ENCODE data around the gene EIF5A2.
"Not testable (repeated sequence)": the region's sequence is repeated elsewhere in the genome, so short reads cannot be mapped to it uniquely, and the experiment has no call there.

Gene EIF5A2

DNA sequence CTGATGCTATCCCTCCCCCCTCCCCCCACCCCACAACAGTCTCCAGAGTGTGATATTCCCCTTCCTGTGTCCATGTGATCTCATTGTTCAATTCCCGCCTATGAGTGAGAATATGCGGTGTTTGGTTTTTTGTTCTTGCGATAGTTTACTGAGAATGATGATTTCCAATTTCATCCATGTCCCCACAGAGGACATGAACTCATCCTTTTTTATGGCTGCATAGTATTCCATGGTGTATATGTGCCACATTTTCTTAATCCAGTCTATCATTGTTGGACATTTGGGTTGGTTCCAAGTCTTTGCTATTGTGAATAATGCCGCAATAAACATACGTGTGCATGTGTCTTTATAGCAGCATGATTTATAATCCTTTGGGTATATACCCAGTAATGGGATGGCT is 29.7 kb downstream of the EIF5A2 start:
- not testable (repeated sequence) for H4K91ac ChIP-seq (ENCODE audit: low read length); H2AK5ac ChIP-seq (ENCODE audit: low read length, severe bottlenecking); H2BK120ac ChIP-seq (ENCODE audit: low read depth, low read length); H2BK5ac ChIP-seq (ENCODE audit: low read depth, low read length, poor library complexity, severe bottlenecking); H3K4me2 ChIP-seq (ENCODE audit: low read length, poor library complexity, severe bottlenecking); H3K9me3 ChIP-seq (ENCODE audit: control insufficient read depth, low read length); H3K36me3 ChIP-seq (ENCODE audit: control insufficient read depth in 1 of 2, insufficient read depth in 2 of 2, low read depth in 1 of 2, low read length in 2 of 2); H3K23ac ChIP-seq (ENCODE audit: low read length in 2 of 2); H3K79me1 ChIP-seq (replicated peaks; ENCODE audit: low read length, poor library complexity, severe bottlenecking); H2BK12ac ChIP-seq (ENCODE audit: low read length in 2 of 2); H3K4ac ChIP-seq (ENCODE audit: low read depth in 1 of 2, low read length in 2 of 2); H4K8ac ChIP-seq (ENCODE audit: low read length); H3K27ac ChIP-seq (ENCODE audit: low read length, poor library complexity, severe bottlenecking); H3K27me3 ChIP-seq (ENCODE audit: control insufficient read depth in 1 of 2, insufficient read depth in 1 of 2, low read length in 2 of 2); H2AFZ ChIP-seq (ENCODE audit: low read depth, low read length); DNase-seq; H3K9ac ChIP-seq (ENCODE audit: low read length); H3K4me3 ChIP-seq (ENCODE audit: insufficient read depth in 1 of 2, low read depth in 1 of 2, low read length in 2 of 2); H3K4me1 ChIP-seq (ENCODE audit: control insufficient read depth, insufficient read depth, low read depth, low read length); H2BK15ac ChIP-seq (ENCODE audit: low read depth, poor library complexity, severe bottlenecking); H3K18ac ChIP-seq (ENCODE audit: low read depth in 1 of 2, low read length in 2 of 2); H3K14ac ChIP-seq (ENCODE audit: low read length in 2 of 2)
- no CpG with 5 or more reads among the region's 5 CpGs for WGBS

GRCh38 chr3:170877311-170877710 is 31.1 kb downstream of the EIF5A2 start:
- H3K18ac ChIP-seq (ENCODE audit: low read depth in 1 of 2, low read length in 2 of 2); H4K8ac ChIP-seq (ENCODE audit: low read length); H3K4me3 ChIP-seq (ENCODE audit: insufficient read depth in 1 of 2, low read depth in 1 of 2, low read length in 2 of 2); H3K23ac ChIP-seq (ENCODE audit: low read length in 2 of 2); H2BK15ac ChIP-seq (ENCODE audit: low read depth, poor library complexity, severe bottlenecking); H3K4ac ChIP-seq (ENCODE audit: low read depth in 1 of 2, low read length in 2 of 2); H2BK120ac ChIP-seq (ENCODE audit: low read depth, low read length); H2AFZ ChIP-seq (ENCODE audit: low read depth, low read length); H3K9me3 ChIP-seq (ENCODE audit: control insufficient read depth, low read length); H4K91ac ChIP-seq (ENCODE audit: low read length); H3K27ac ChIP-seq (ENCODE audit: low read length, poor library complexity, severe bottlenecking); DNase-seq; H2BK12ac ChIP-seq (ENCODE audit: low read length in 2 of 2); H3K36me3 ChIP-seq (ENCODE audit: control insufficient read depth in 1 of 2, insufficient read depth in 2 of 2, low read depth in 1 of 2, low read length in 2 of 2); H3K9ac ChIP-seq (ENCODE audit: low read length); H3K4me2 ChIP-seq (ENCODE audit: low read length, poor library complexity, severe bottlenecking); H3K27me3 ChIP-seq (ENCODE audit: control insufficient read depth in 1 of 2, insufficient read depth in 1 of 2, low read length in 2 of 2); H3K4me1 ChIP-seq (ENCODE audit: control insufficient read depth, insufficient read depth, low read depth, low read length); H3K14ac ChIP-seq (ENCODE audit: low read length in 2 of 2); H2AK5ac ChIP-seq (ENCODE audit: low read length, severe bottlenecking); H2BK5ac ChIP-seq (ENCODE audit: low read depth, low read length, poor library complexity, severe bottlenecking); H3K79me1 ChIP-seq (replicated peaks; ENCODE audit: low read length, poor library complexity, severe bottlenecking): not testable (repeated sequence)
- 96% methylated on average over 3 of the region's 6 CpGs for WGBS

DNA sequence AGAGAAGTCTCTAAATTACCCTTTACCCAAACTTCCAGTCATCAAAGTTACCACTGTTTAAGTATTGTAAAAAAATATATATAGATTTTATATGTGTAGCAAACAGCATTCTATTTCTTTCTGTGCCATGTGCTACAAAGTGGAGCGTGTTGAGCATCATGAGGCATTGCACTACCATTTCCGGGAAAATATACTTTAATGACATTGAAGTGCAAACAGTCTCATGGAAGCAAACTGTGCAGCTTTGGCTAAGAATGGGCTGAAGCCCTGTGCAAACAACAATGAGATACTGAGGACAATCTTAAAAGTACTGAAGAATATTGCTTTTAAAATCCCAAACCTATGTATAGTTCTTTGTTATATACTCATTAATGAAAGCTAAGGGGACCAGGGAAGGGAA is 31.9 kb downstream of the EIF5A2 start:
- peaks cover 5% of the 10 kb centered on the region for H3K9me3 ChIP-seq (ENCODE audit: control insufficient read depth, low read length)
- H3K4me3 ChIP-seq (ENCODE audit: insufficient read depth in 1 of 2, low read depth in 1 of 2, low read length in 2 of 2): no peak overlapping the region
- no peak overlapping the region for H2BK120ac ChIP-seq (ENCODE audit: low read depth, low read length)
- H3K14ac ChIP-seq (ENCODE audit: low read length in 2 of 2): no peak overlapping the region
- H3K79me1 ChIP-seq (replicated peaks; ENCODE audit: low read length, poor library complexity, severe bottlenecking): no peaks in the 10 kb centered on the region
- H4K8ac ChIP-seq (ENCODE audit: low read length): no peak overlapping the region
- no peak overlapping the region for H3K23ac ChIP-seq (ENCODE audit: low read length in 2 of 2)
- H4K91ac ChIP-seq (ENCODE audit: low read length): no peak overlapping the region
- no peak overlapping the region for H3K27ac ChIP-seq (ENCODE audit: low read length, poor library complexity, severe bottlenecking)
- no peaks in the 10 kb centered on the region for H3K4me1 ChIP-seq (ENCODE audit: control insufficient read depth, insufficient read depth, low read depth, low read length)
- H2AK5ac ChIP-seq (ENCODE audit: low read length, severe bottlenecking): no peak overlapping the region
- DNase-seq: no peak
- no peak overlapping the region for H2BK12ac ChIP-seq (ENCODE audit: low read length in 2 of 2)
- no peak overlapping the region for H2BK15ac ChIP-seq (ENCODE audit: low read depth, poor library complexity, severe bottlenecking)
- WGBS: 91% methylated on average over 2 of the region's 2 CpGs
- no peak overlapping the region for H3K4ac ChIP-seq (ENCODE audit: low read depth in 1 of 2, low read length in 2 of 2)
- no peak overlapping the region for H3K9ac ChIP-seq (ENCODE audit: low read length)
- no peak overlapping the region for H2AFZ ChIP-seq (ENCODE audit: low read depth, low read length)
- no peak overlapping the region for H3K18ac ChIP-seq (ENCODE audit: low read depth in 1 of 2, low read length in 2 of 2)
- no peaks in the 10 kb centered on the region for H3K36me3 ChIP-seq (ENCODE audit: control insufficient read depth in 1 of 2, insufficient read depth in 2 of 2, low read depth in 1 of 2, low read length in 2 of 2)
- H2BK5ac ChIP-seq (ENCODE audit: low read depth, low read length, poor library complexity, severe bottlenecking): no peak overlapping the region
- H3K27me3 ChIP-seq (ENCODE audit: control insufficient read depth in 1 of 2, insufficient read depth in 1 of 2, low read length in 2 of 2): no peaks in the 10 kb centered on the region
- no peak overlapping the region for H3K4me2 ChIP-seq (ENCODE audit: low read length, poor library complexity, severe bottlenecking)

DNA sequence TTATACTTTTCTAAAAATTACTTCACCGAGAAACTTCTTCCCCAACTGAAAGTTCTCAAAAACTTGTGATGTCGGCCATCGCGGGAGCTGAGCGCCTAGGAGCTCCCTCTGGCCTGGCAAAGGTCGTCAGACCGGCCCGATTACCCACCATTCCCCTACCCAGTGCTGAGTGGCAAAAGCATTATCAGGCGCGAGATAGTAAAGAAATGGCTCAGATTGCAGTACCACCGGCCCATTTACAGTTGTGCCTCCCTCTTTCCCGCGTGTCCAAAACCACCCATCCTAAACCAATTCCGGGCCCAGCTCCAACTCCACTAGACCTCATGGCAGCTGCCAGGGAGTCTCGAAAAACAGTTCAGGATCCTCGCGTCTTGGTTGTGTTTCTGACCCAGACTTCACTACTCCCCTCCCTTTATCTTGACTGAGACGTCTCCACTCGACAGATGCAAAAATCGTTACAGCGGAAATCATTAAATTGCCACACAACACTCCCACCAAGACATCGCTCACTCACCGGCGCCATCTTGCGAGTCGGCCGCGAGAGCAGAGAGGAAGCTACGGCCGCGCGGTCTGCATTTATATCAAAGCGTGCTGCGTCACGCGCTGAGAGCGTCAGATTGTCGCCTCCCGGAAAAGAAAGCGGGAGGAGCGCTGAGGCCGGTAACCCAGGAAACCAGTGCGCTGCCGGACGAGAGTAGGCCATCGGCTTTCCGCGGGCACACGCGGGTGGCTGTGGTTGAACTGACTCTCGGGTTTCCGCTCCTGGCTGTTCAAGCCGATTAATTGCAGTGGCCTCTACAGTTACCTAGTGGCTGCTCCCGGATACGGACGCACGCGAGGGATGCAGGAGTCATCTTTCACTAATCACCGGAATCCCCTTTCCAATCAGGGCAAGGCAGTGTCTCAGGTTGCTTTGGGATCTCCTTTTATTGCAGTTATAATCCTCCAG is 38.5 kb downstream of the EIF5A2 start, which contains the start of gene RPL22L1:
Gene RPL22L1 (minus strand): TSS at position 551 of the 949 bp plus-strand sequence. CDS start 28 bp downstream, at position 523.
- Histone ChIP-seq H3K36me3 (ENCODE audit: control insufficient read depth in 1 of 2, insufficient read depth in 2 of 2, low read depth in 1 of 2, low read length in 2 of 2) (peaks cover 2 to 33% of the 10 kb centered on the region in 2 experiments), H4K91ac (ENCODE audit: low read length) (peak within 1 kb of the TSS; percentile 50), H3K4me3 (ENCODE audit: insufficient read depth in 1 of 2, low read depth in 1 of 2, low read length in 2 of 2) (peak within 1 kb of the TSS; percentile 79 to 91), H4K8ac (ENCODE audit: low read length) (peak within 1 kb of the TSS; percentile 93), H2BK120ac (ENCODE audit: low read depth, low read length) (peak within 1 kb of the TSS; percentile 79), H2BK12ac (ENCODE audit: low read length in 2 of 2) (peak within 1 kb of the TSS in 1 of 2 experiments; percentile 74), H2BK5ac (ENCODE audit: low read depth, low read length, poor library complexity, severe bottlenecking) (no peak within 1 kb of the TSS), H2BK15ac (ENCODE audit: low read depth, poor library complexity, severe bottlenecking) (peak within 1 kb of the TSS; percentile 60), H3K79me1 (replicated peaks; ENCODE audit: low read length, poor library complexity, severe bottlenecking) (peaks cover 1% of the 10 kb centered on the region), H2AFZ (ENCODE audit: low read depth, low read length) (peak within 1 kb of the TSS; percentile 59), H3K4ac (ENCODE audit: low read depth in 1 of 2, low read length in 2 of 2) (peak within 1 kb of the TSS; percentile 86 to 87), H3K14ac (ENCODE audit: low read length in 2 of 2) (peak within 1 kb of the TSS in 1 of 2 experiments; percentile 61), H3K4me2 (ENCODE audit: low read length, poor library complexity, severe bottlenecking) (peak within 1 kb of the TSS; percentile 86), H3K9me3 (ENCODE audit: control insufficient read depth, low read length) (peaks cover 1% of the 10 kb centered on the region), H3K18ac (ENCODE audit: low read depth in 1 of 2, low read length in 2 of 2) (peak within 1 kb of the TSS; percentile 95 to 99), H3K27ac (ENCODE audit: low read length, poor library complexity, severe bottlenecking) (peak within 1 kb of the TSS; percentile 85), H3K23ac (ENCODE audit: low read length in 2 of 2) (no peak within 1 kb of the TSS), H3K9ac (ENCODE audit: low read length) (peak within 1 kb of the TSS; percentile 97), H3K27me3 (ENCODE audit: control insufficient read depth in 1 of 2, insufficient read depth in 1 of 2, low read length in 2 of 2) (no peaks in the 10 kb centered on the region), H2AK5ac (ENCODE audit: low read length, severe bottlenecking) (no peak within 1 kb of the TSS), H3K4me1 (ENCODE audit: control insufficient read depth, insufficient read depth, low read depth, low read length) (peaks cover 3% of the 10 kb centered on the region)
- peak; percentile 97 for DNase-seq
- WGBS: under 1% methylated on average over 59 of the region's 59 CpGs
